Muscle layer of duodenum (tissue), 2 donors: ENCODE results near the gene KRT86.

ENCODE experiments used
- H3K27ac ChIP-seq: one replicate; pipeline ENCODE4 v1.7.0; 2013; ENCODE audit warnings: mild to moderate bottlenecking, low read length
- H3K27me3 ChIP-seq: one replicate; pipeline ENCODE4 v1.7.0; 2013; ENCODE audit warnings: low read depth, mild to moderate bottlenecking, control low read depth, low read length
- H3K36me3 ChIP-seq, 2 donors: one replicate each; pipeline ENCODE4 v1.7.0; 2013; ENCODE audit warnings: low read length in 2 of 2, control low read depth in 1 of 2, mild to moderate bottlenecking in 1 of 2; ENCODE audit not compliant: insufficient read depth in 2 of 2, control insufficient read depth in 1 of 2
- H3K4me1 ChIP-seq, 2 donors: one replicate each; pipeline ENCODE4 v1.7.0; 2013; ENCODE audit warnings: low read length in 2 of 2, mild to moderate bottlenecking in 2 of 2, control low read depth in 1 of 2, moderate library complexity in 1 of 2; ENCODE audit not compliant: insufficient read depth in 2 of 2, control insufficient read depth in 1 of 2
- H3K4me3 ChIP-seq, 2 donors: one replicate each; pipeline ENCODE4 v1.7.0; 2013; ENCODE audit warnings: low read length in 2 of 2, low read depth in 1 of 2, mild to moderate bottlenecking in 1 of 2
- H3K9me3 ChIP-seq, 2 donors: one replicate each; pipeline ENCODE4 v1.7.0; 2013; ENCODE audit warnings: low read length in 2 of 2, control low read depth in 1 of 2, mild to moderate bottlenecking in 1 of 2; ENCODE audit not compliant: control insufficient read depth in 1 of 2
- donor health status: healthy.

The KRT86 gene

GRCh38 chr12:52327830-52328500 is 53.5 kb downstream of the KRT86 start:
- H3K9me3 ChIP-seq = no peaks in the 10 kb centered on the region
- H3K27me3 ChIP-seq = no peaks in the 10 kb centered on the region
- H3K4me1 ChIP-seq = no peaks in the 10 kb centered on the region
- no peak overlapping the region for H3K27ac ChIP-seq
- no peak overlapping the region for H3K4me3 ChIP-seq
- H3K36me3 ChIP-seq = no peaks in the 10 kb centered on the region

- H3K4me1 ChIP-seq = no peaks in the 10 kb centered on the region
- no peak overlapping the region for H3K27ac ChIP-seq
- peaks cover 0 to 7% of the 10 kb centered on the region in 2 donors for H3K9me3 ChIP-seq
- H3K36me3 ChIP-seq = no peaks in the 10 kb centered on the region
- no peak overlapping the region for H3K4me3 ChIP-seq
- H3K27me3 ChIP-seq = no peaks in the 10 kb centered on the region
Measured at GRCh38 chr12:52331039-52331438, 56.6 kb downstream of the KRT86 start.

- Histone ChIP-seq H3K36me3 (no peaks in the 10 kb centered on the region), H3K27ac (no peak overlapping the region), H3K27me3 (no peaks in the 10 kb centered on the region), H3K4me3 (no peak overlapping the region), H3K4me1 (no peaks in the 10 kb centered on the region), H3K9me3 (peaks cover 0 to 11% of the 10 kb centered on the region in 2 donors)
Measured at GRCh38 chr12:52331833-52332232, 57.4 kb downstream of the KRT86 start.

GRCh38 chr12:52332381-52332780 is 57.9 kb downstream of the KRT86 start:
- peaks cover 0 to 11% of the 10 kb centered on the region in 2 donors for H3K9me3 ChIP-seq
- no peak overlapping the region for H3K4me3 ChIP-seq
- no peaks in the 10 kb centered on the region for H3K4me1 ChIP-seq
- no peaks in the 10 kb centered on the region for H3K36me3 ChIP-seq
- no peak overlapping the region for H3K27ac ChIP-seq
- H3K27me3 ChIP-seq = no peaks in the 10 kb centered on the region

- Histone ChIP-seq H3K27me3 (no peaks in the 10 kb centered on the region), H3K9me3 (peaks cover 0 to 11% of the 10 kb centered on the region in 2 donors), H3K4me3 (no peak overlapping the region), H3K36me3 (no peaks in the 10 kb centered on the region), H3K27ac (no peak overlapping the region), H3K4me1 (no peaks in the 10 kb centered on the region)
Measured at GRCh38 chr12:52333321-52333720, 58.9 kb downstream of the KRT86 start.

- no peak overlapping the region for H3K4me3 ChIP-seq
- no peak overlapping the region for H3K27ac ChIP-seq
- H3K4me1 ChIP-seq = no peaks in the 10 kb centered on the region
- H3K36me3 ChIP-seq = no peaks in the 10 kb centered on the region
- peaks cover 0 to 11% of the 10 kb centered on the region in 2 donors for H3K9me3 ChIP-seq
- no peaks in the 10 kb centered on the region for H3K27me3 ChIP-seq
Measured at GRCh38 chr12:52334185-52334584, 59.7 kb downstream of the KRT86 start.

GRCh38 chr12:52335598-52336262 is 61.3 kb downstream of the KRT86 start:
- Histone ChIP-seq H3K27ac (no peak overlapping the region), H3K4me3 (no peak overlapping the region), H3K27me3 (no peaks in the 10 kb centered on the region), H3K9me3 (peaks cover 0 to 11% of the 10 kb centered on the region in 2 donors), H3K4me1 (no peaks in the 10 kb centered on the region), H3K36me3 (no peaks in the 10 kb centered on the region)

- no peaks in the 10 kb centered on the region for H3K36me3 ChIP-seq
- no peak overlapping the region for H3K27ac ChIP-seq
- H3K4me3 ChIP-seq = no peak overlapping the region
- no peaks in the 10 kb centered on the region for H3K4me1 ChIP-seq
- no peaks in the 10 kb centered on the region for H3K27me3 ChIP-seq
- peaks cover 0 to 11% of the 10 kb centered on the region in 2 donors for H3K9me3 ChIP-seq
Measured at GRCh38 chr12:52336641-52337040, 62.2 kb downstream of the KRT86 start.

GRCh38 chr12:52337054-52337453 is 62.6 kb downstream of the KRT86 start:
- no peaks in the 10 kb centered on the region for H3K4me1 ChIP-seq
- H3K27ac ChIP-seq = no peak overlapping the region
- no peaks in the 10 kb centered on the region for H3K27me3 ChIP-seq
- H3K36me3 ChIP-seq = no peaks in the 10 kb centered on the region
- no peak overlapping the region for H3K4me3 ChIP-seq
- peaks cover 0 to 11% of the 10 kb centered on the region in 2 donors for H3K9me3 ChIP-seq

GRCh38 chr12:52338241-52338960 is 64.0 kb downstream of the KRT86 start:
- Histone ChIP-seq H3K4me1 (no peaks in the 10 kb centered on the region), H3K27ac (no peak overlapping the region), H3K9me3 (peaks cover 0 to 17% of the 10 kb centered on the region in 2 donors), H3K27me3 (no peaks in the 10 kb centered on the region), H3K4me3 (no peak overlapping the region), H3K36me3 (no peaks in the 10 kb centered on the region)

GRCh38 chr12:52341066-52341580 is 66.7 kb downstream of the KRT86 start:
- peaks cover 0 to 18% of the 10 kb centered on the region in 2 donors for H3K9me3 ChIP-seq
- no peak overlapping the region for H3K27ac ChIP-seq
- no peaks in the 10 kb centered on the region for H3K36me3 ChIP-seq
- H3K4me3 ChIP-seq = no peak overlapping the region
- H3K4me1 ChIP-seq = no peaks in the 10 kb centered on the region
- H3K27me3 ChIP-seq = no peaks in the 10 kb centered on the region
